ENCODE results near the gene ARV1. TPM values are rescaled to one million over a fixed set of nuclear protein-coding genes. Genes with fewer than 3 reads are reported as not detected.

Gene ARV1
- total and polyA plus RNA-seq, 4 donors: 13.8 to 60.3 (median 17.2) TPM

DNA sequence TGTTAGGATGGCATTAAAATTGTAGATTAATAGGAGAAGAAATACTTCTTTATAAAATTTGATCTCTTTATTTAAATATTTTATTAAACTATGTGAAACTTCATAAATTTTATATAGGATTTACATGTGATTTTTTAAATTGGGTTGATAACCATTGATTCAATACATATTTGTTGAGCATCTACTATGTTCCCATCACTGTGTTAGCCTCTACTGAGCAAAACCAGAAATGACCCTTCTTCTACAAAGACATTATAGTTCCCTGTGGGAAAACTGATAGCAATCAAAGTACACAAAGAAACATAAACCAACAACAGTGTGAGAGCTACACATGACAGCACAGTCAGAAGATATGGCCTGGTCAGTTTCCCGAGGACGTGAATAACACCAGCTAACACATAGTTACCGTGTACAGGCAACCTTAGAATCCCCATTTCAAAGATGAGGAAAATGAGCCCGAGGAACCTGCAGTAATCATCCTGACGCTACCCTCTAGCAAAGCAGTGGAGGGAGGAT, 12.5 kb upstream of the ARV1 start:
- Histone ChIP-seq H3K27ac (ENCODE audit: low read depth in 1 of 2, low read length in 1 of 2) (no peak overlapping the region), H3K36me3 (ENCODE audit: control insufficient read depth in 4 of 4, insufficient read depth in 4 of 4, low read length in 4 of 4) (no peaks in the 10 kb centered on the region), H3K4me3 (no peak overlapping the region), H3K4me1 (ENCODE audit: control insufficient read depth in 5 of 5, insufficient read depth in 5 of 5, low read length in 5 of 5) (no peaks in the 10 kb centered on the region), H3K27me3 (ENCODE audit: control insufficient read depth in 3 of 3, insufficient read depth in 3 of 3, low read length in 2 of 3) (no peaks in the 10 kb centered on the region), H3K9ac (ENCODE audit: insufficient read depth in 1 of 2, low read length in 2 of 2) (no peak overlapping the region), H3K9me3 (ENCODE audit: control insufficient read depth in 4 of 4, insufficient read depth in 3 of 4, low read length in 3 of 4) (no peaks in the 10 kb centered on the region)
- ATAC-seq (ENCODE audit: insufficient read depth, low FRiP score): no peak
- TF ChIP-seq, protein P1, sequence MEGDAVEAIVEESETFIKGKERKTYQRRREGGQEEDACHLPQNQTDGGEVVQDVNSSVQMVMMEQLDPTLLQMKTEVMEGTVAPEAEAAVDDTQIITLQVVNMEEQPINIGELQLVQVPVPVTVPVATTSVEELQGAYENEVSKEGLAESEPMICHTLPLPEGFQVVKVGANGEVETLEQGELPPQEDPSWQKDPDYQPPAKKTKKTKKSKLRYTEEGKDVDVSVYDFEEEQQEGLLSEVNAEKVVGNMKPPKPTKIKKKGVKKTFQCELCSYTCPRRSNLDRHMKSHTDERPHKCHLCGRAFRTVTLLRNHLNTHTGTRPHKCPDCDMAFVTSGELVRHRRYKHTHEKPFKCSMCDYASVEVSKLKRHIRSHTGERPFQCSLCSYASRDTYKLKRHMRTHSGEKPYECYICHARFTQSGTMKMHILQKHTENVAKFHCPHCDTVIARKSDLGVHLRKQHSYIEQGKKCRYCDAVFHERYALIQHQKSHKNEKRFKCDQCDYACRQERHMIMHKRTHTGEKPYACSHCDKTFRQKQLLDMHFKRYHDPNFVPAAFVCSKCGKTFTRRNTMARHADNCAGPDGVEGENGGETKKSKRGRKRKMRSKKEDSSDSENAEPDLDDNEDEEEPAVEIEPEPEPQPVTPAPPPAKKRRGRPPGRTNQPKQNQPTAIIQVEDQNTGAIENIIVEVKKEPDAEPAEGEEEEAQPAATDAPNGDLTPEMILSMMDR (IDR thresholded peaks at IDR 0.05; ENCODE audit: control extremely low read depth, extremely low read depth): no peak
- 91 to 95% methylated on average over 5 of the region's 5 CpGs for WGBS, 2 donors
- DNase-seq: no peak

DNA sequence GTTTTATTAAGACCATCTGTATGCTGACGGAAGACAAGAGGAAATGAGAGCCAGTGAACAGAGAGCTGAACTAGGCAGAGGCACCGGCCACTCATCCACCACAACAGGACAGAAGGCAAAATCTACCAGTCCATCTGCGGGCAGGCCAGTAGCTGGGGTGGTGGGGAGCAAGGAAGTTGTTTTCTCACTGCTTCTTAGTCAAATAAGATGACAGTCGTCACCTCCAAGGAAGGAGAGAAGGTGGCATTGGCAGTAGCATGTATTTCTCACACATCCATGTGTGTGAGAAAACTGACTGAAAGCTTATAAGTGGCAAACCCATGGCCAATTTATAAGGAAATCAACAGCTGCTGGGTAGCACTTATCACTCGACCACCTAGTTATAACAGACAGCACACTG, 8.5 kb upstream of the ARV1 start:
- H3K36me3 ChIP-seq (ENCODE audit: control insufficient read depth in 4 of 4, insufficient read depth in 4 of 4, low read length in 4 of 4): no peaks in the 10 kb centered on the region
- H3K27ac ChIP-seq (ENCODE audit: low read depth in 1 of 2, low read length in 1 of 2): no peak overlapping the region
- no peak for DNase-seq
- 94 to 95% methylated on average over 5 of the region's 5 CpGs for WGBS, 2 donors
- no peak for ATAC-seq (ENCODE audit: insufficient read depth, low FRiP score)
- H3K4me1 ChIP-seq (ENCODE audit: control insufficient read depth in 5 of 5, insufficient read depth in 5 of 5, low read length in 5 of 5): no peaks in the 10 kb centered on the region
- TF ChIP-seq, protein P1 (IDR thresholded peaks at IDR 0.05; ENCODE audit: control extremely low read depth, extremely low read depth): no peak
- H3K9ac ChIP-seq (ENCODE audit: insufficient read depth in 1 of 2, low read length in 2 of 2): no peak overlapping the region
- no peak overlapping the region for H3K4me3 ChIP-seq
- no peaks in the 10 kb centered on the region for H3K9me3 ChIP-seq (ENCODE audit: control insufficient read depth in 4 of 4, insufficient read depth in 3 of 4, low read length in 3 of 4)
- no peaks in the 10 kb centered on the region for H3K27me3 ChIP-seq (ENCODE audit: control insufficient read depth in 3 of 3, insufficient read depth in 3 of 3, low read length in 2 of 3)

DNA sequence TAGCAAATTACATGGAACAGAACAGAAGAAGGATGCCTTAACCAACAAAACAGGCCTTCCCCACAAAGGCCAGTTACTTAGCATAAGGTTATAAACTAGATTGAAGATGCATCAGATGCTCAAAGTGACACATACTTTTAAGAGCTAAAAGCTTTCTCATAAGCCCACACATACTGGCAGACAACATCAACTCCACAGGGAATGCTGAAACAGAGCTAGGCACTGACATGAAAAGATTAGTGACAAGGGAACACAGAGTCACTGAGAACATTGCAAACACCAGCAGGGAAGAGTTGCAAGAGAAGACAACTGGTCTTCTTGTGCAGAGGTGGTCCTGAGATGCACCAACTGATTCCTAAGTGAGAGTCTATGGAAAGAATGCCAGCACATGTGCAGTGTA, 7.1 kb upstream of the ARV1 start:
- DNase-seq: no peak
- ATAC-seq (ENCODE audit: insufficient read depth, low FRiP score): no peak
- Histone ChIP-seq H3K4me1 (ENCODE audit: control insufficient read depth in 5 of 5, insufficient read depth in 5 of 5, low read length in 5 of 5) (peaks cover 0 to 1% (median 0%) of the 10 kb centered on the region in 5 donors), H3K27ac (ENCODE audit: low read depth in 1 of 2, low read length in 1 of 2) (no peak overlapping the region), H3K27me3 (ENCODE audit: control insufficient read depth in 3 of 3, insufficient read depth in 3 of 3, low read length in 2 of 3) (no peaks in the 10 kb centered on the region), H3K9me3 (ENCODE audit: control insufficient read depth in 4 of 4, insufficient read depth in 3 of 4, low read length in 3 of 4) (no peaks in the 10 kb centered on the region), H3K36me3 (ENCODE audit: control insufficient read depth in 4 of 4, insufficient read depth in 4 of 4, low read length in 4 of 4) (peaks cover 0 to 7% (median 0%) of the 10 kb centered on the region in 4 donors), H3K4me3 (no peak overlapping the region), H3K9ac (ENCODE audit: insufficient read depth in 1 of 2, low read length in 2 of 2) (no peak overlapping the region)
- TF ChIP-seq, protein P1 (IDR thresholded peaks at IDR 0.05; ENCODE audit: control extremely low read depth, extremely low read depth): no peak

DNA sequence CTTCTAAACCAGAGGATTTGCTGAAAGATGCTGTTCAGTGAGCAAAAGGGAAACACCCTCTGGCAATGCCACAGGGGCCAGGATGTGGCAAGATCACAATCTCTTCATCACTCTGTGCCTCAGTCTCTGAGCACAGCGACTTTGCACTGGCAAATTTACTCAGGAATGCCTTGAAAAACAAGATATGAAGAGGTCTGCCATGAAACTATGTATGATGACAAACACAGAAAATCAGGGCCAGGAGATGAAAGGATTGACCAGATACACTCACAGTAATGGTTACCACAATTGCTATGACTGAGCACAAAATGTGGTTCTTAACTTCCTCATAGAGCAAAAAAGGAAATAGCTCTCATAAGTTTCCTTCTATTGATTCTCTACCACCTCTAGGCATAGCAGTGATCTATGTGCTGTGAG, 6.0 kb upstream of the ARV1 start:
- Histone ChIP-seq H3K9me3 (ENCODE audit: control insufficient read depth in 4 of 4, insufficient read depth in 3 of 4, low read length in 3 of 4) (no peaks in the 10 kb centered on the region), H3K36me3 (ENCODE audit: control insufficient read depth in 4 of 4, insufficient read depth in 4 of 4, low read length in 4 of 4) (peaks cover 0 to 7% (median 0%) of the 10 kb centered on the region in 4 donors), H3K4me1 (ENCODE audit: control insufficient read depth in 5 of 5, insufficient read depth in 5 of 5, low read length in 5 of 5) (peaks cover 0 to 4% (median 3%) of the 10 kb centered on the region in 5 donors), H3K9ac (ENCODE audit: insufficient read depth in 1 of 2, low read length in 2 of 2) (no peak overlapping the region), H3K27me3 (ENCODE audit: control insufficient read depth in 3 of 3, insufficient read depth in 3 of 3, low read length in 2 of 3) (no peaks in the 10 kb centered on the region), H3K4me3 (no peak overlapping the region), H3K27ac (ENCODE audit: low read depth in 1 of 2, low read length in 1 of 2) (peak overlapping the region in 1 of 2 donors; percentile 56)
- TF ChIP-seq, protein P1 (IDR thresholded peaks at IDR 0.05; ENCODE audit: control extremely low read depth, extremely low read depth): no peak
- ATAC-seq (ENCODE audit: insufficient read depth, low FRiP score) (no peak), DNase-seq (peak in 1 of 3 donors; percentile 5)
- WGBS, 2 donors: 36 to 52% methylated on average over 1 of the region's 1 CpG

All from lung (tissue), 12 donors.